ENCODE results near the gene RAB40B. TPM values are rescaled to one million over a fixed set of nuclear protein-coding genes. Genes with fewer than 3 reads are reported as not detected.

Gene RAB40B
- total and polyA plus RNA-seq, 12 donors = 4.1 to 33.3 (median 14.0) TPM

DNA sequence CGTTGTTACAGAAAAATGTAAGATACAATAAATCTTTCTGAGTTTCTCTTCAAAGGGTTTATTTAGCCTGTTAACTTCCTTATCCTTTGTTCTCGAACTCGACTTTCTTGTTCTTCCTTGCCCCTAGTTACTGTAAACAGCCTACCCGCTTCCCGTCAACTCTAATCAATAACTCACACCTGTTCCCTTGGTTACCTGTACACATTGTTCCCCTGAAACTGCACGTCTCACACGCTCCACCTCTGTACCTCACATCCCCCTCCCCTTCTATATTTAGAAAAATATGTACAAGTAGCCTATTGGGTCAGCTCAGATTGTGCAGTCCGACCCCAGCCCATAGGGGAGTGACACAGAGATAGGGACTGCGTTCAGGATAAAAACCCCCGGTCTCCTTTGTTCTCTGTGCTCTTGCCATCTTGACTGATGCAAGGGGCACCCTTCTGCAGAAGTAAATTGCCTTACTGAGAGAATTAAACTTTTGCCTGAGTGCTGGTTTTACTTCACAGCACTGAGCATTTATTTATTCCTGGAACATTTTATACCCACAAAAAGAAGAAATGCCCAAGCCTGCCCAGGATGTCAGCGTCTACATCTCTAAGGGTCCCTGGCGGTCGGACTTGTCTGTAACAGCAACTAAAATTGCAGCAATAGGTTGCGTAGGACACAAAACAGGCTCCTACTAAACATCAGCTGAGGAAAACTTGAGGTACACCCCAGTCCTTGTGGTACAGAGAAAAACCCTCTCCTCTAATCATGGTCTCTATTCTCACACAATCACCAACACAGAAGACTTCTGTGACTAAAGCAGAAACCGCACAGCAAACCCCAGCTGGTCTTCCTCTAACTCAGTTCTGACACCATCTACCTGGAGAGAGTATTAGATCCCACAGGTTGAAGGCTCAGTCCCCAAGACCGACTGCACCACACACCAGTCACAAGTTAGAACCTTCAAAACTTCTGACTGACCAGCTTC is 61.6 kb downstream of the RAB40B start:
- 82 to 84% (median 83%) methylated on average over 16 of the region's 16 CpGs for WGBS, 4 donors
- TF ChIP-seq, protein P1, sequence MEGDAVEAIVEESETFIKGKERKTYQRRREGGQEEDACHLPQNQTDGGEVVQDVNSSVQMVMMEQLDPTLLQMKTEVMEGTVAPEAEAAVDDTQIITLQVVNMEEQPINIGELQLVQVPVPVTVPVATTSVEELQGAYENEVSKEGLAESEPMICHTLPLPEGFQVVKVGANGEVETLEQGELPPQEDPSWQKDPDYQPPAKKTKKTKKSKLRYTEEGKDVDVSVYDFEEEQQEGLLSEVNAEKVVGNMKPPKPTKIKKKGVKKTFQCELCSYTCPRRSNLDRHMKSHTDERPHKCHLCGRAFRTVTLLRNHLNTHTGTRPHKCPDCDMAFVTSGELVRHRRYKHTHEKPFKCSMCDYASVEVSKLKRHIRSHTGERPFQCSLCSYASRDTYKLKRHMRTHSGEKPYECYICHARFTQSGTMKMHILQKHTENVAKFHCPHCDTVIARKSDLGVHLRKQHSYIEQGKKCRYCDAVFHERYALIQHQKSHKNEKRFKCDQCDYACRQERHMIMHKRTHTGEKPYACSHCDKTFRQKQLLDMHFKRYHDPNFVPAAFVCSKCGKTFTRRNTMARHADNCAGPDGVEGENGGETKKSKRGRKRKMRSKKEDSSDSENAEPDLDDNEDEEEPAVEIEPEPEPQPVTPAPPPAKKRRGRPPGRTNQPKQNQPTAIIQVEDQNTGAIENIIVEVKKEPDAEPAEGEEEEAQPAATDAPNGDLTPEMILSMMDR (IDR thresholded peaks at IDR 0.05) = no peak
- no peak for TF ChIP-seq POLR2A (IDR thresholded peaks at IDR 0.05)
- Histone ChIP-seq H3K9me3 (replicated peaks in 1 of 3) (no peaks in the 10 kb centered on the region), H3K27ac (no peak overlapping the region), H3K4me1 (replicated peaks in 1 of 2) (peaks cover 10% of the 10 kb centered on the region in 2 donors), H3K4me3 (no peak overlapping the region), H3K36me3 (replicated peaks in 1 of 2) (peaks cover 0 to 21% of the 10 kb centered on the region in 2 donors), H3K27me3 (no peaks in the 10 kb centered on the region)
- intact Hi-C loops (cut with DNase I) = no loop called here
- DNase-seq = no peak

DNA sequence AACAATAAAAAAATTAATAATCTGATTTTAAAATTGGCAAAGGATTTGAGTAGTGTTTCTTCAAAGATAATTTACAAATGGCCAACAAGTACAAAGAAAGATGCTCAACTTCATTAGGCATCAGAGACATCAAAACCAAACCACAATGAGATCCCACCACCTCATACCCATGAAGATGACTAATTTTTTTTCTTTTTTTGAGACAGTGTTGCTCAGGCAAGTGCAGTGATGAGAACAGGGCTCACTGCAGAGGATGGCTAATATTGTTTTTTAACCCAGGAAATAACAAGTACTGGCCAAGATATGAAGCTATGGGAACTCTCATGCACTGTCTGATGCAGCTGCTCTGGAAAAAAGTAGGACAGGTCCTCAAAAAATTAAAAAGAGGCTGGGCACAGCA is 65.2 kb downstream of the RAB40B start:
- TF ChIP-seq, protein P1 (IDR thresholded peaks at IDR 0.05) = no peak
- no peak for TF ChIP-seq POLR2A (IDR thresholded peaks at IDR 0.05)
- Histone ChIP-seq H3K36me3 (replicated peaks in 1 of 2) (peaks cover 0 to 4% of the 10 kb centered on the region in 2 donors), H3K9me3 (replicated peaks in 1 of 3) (no peaks in the 10 kb centered on the region), H3K4me3 (no peak overlapping the region), H3K27ac (peak overlapping the region in 3 of 5 donors; percentile 56 to 77 (median 72)), H3K4me1 (replicated peaks in 1 of 2) (peaks cover 11 to 16% of the 10 kb centered on the region in 2 donors), H3K27me3 (no peaks in the 10 kb centered on the region)
- no peak for DNase-seq
- intact Hi-C loops (cut with DNase I) = no loop called here

DNA sequence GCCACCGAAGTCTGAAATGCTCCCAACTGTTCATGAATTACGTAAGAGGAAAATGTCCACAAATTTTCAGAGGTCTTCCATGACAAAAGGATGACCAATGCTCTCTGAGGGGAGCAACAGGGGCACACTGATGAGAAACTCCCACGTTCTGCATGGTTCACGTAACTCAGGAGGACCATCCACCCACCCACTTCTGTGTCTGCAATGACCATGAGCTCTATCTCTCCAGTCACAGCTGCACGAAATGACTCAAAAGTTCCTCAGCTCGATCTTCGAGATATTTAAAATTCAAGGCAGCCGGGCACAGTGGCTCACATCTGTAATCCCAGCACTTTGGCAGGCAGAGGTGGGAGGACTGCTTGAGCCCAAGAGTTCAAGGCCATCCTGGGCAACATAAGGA is 66.0 kb downstream of the RAB40B start:
- TF ChIP-seq POLR2A (IDR thresholded peaks at IDR 0.05) = peak in 1 of 2 donors; percentile 61
- TF ChIP-seq, protein P1 (IDR thresholded peaks at IDR 0.05) = no peak
- WGBS, 4 donors = 48 to 75% (median 54%) methylated on average over 8 of the region's 8 CpGs
- peak overlapping the region; percentile 35 to 84 (median 72) for H3K27ac ChIP-seq
- H3K36me3 ChIP-seq (replicated peaks in 1 of 2) = peaks cover 0 to 10% of the 10 kb centered on the region in 2 donors
- peaks cover 18 to 25% of the 10 kb centered on the region in 2 donors for H3K4me1 ChIP-seq (replicated peaks in 1 of 2)
- H3K4me3 ChIP-seq = no peak overlapping the region
- peak; percentile 71 to 91 (median 88) for DNase-seq
- H3K9me3 ChIP-seq (replicated peaks in 1 of 3) = no peaks in the 10 kb centered on the region
- no peaks in the 10 kb centered on the region for H3K27me3 ChIP-seq
- intact Hi-C loops (cut with DNase I) = no loop called here

DNA sequence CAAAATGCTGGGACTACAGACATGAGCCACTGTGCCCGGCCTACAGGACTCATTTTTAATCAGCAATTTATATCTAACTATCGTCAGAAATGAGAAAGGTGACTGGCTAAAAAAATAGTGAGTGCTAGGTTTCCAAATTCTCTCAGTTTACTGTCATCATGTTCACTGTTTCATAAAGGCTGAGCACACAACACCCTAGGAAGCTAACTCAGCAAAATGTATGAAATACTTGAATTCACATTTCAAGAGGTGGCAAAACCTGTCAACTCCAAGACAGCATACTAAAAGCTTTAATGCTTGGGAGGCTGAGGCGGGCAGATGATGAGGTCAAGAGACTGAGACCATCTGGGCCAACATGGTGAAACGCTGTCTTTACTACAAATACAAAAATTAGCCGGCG is 67.0 kb downstream of the RAB40B start:
- H3K4me1 ChIP-seq (replicated peaks in 1 of 2) = peaks cover 23 to 29% of the 10 kb centered on the region in 2 donors
- TF ChIP-seq, protein P1 (IDR thresholded peaks at IDR 0.05) = no peak
- no peak for TF ChIP-seq POLR2A (IDR thresholded peaks at IDR 0.05)
- H3K27me3 ChIP-seq = no peaks in the 10 kb centered on the region
- no peak for DNase-seq
- 82 to 94% (median 85%) methylated on average over 6 of the region's 6 CpGs for WGBS, 4 donors
- H3K9me3 ChIP-seq (replicated peaks in 1 of 3) = no peaks in the 10 kb centered on the region
- no peak overlapping the region for H3K4me3 ChIP-seq
- H3K27ac ChIP-seq = peak overlapping the region in 1 of 5 donors; percentile 77
- intact Hi-C loops (cut with DNase I) = no loop called here
- peaks cover 0 to 14% of the 10 kb centered on the region in 2 donors for H3K36me3 ChIP-seq (replicated peaks in 1 of 2)
